Measurements from ENCODE around the gene RBMS3. TPM values are rescaled to one million over a fixed set of nuclear protein-coding genes. Genes with fewer than 3 reads are reported as not detected.

The RBMS3 gene
- total RNA-seq, 3 donors from 2014 or later, result 48.4 to 117 (median 103) TPM

DNA sequence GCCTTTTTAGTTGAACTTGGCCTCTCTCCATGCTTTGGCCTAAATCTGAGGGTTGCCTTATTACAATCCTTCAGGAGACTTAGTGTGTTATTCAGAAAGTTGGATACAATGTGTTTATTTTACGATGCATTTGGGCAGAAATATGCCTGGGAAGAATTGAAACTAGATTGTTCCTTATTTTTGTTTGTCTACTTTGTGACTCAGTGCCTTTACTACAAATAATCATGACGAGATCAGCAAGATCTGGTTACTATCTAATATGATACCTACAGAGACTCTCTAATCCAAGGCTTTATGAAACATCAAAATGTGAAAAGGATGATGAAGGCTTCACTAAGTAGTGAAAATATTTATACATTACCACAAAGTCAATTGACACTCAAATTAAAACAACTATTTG is 82.2 kb downstream of the RBMS3 start:
- H3K27me3 ChIP-seq, result no peaks in the 10 kb centered on the region
- intact Hi-C loops (cut with DNase I; ENCODE audit: low total_unique reads), result no loop called here
- H3K4me1 ChIP-seq, result no peaks in the 10 kb centered on the region
- no peak for DNase-seq (ENCODE audit: low spot score in 2 of 2)
- H3K4me3 ChIP-seq, result no peak overlapping the region
- no peak overlapping the region for H3K27ac ChIP-seq
- TF ChIP-seq, protein P1, sequence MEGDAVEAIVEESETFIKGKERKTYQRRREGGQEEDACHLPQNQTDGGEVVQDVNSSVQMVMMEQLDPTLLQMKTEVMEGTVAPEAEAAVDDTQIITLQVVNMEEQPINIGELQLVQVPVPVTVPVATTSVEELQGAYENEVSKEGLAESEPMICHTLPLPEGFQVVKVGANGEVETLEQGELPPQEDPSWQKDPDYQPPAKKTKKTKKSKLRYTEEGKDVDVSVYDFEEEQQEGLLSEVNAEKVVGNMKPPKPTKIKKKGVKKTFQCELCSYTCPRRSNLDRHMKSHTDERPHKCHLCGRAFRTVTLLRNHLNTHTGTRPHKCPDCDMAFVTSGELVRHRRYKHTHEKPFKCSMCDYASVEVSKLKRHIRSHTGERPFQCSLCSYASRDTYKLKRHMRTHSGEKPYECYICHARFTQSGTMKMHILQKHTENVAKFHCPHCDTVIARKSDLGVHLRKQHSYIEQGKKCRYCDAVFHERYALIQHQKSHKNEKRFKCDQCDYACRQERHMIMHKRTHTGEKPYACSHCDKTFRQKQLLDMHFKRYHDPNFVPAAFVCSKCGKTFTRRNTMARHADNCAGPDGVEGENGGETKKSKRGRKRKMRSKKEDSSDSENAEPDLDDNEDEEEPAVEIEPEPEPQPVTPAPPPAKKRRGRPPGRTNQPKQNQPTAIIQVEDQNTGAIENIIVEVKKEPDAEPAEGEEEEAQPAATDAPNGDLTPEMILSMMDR (IDR thresholded peaks at IDR 0.05), result no peak
- TF ChIP-seq POLR2AphosphoS5 (IDR thresholded peaks at IDR 0.05), result no peak
- no peak for TF ChIP-seq POLR2A (IDR thresholded peaks at IDR 0.05)
- H3K9me3 ChIP-seq, result no peaks in the 10 kb centered on the region
- no peaks in the 10 kb centered on the region for H3K36me3 ChIP-seq

DNA sequence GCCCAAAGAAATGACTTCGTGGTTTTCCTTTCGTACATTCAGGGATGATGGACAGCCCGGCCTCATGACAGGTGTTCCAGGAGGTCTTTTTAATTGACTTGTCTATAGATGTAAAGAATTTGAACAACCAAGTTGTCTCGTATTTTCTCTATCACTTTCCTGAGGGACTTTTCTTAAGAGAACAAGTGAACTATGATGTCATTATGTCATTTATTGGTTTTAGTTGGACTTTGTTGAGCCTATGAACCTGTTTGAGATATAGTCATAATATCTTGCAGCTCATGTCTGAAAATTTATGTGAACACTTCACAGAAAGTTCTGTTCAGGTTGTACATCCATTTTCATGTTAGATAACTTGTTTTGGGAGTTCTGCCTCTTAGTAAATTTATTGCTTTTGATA is 89.2 kb downstream of the RBMS3 start:
- Histone ChIP-seq H3K27me3 (no peaks in the 10 kb centered on the region), H3K27ac (no peak overlapping the region), H3K4me1 (no peaks in the 10 kb centered on the region), H3K9me3 (no peaks in the 10 kb centered on the region), H3K36me3 (no peaks in the 10 kb centered on the region), H3K4me3 (no peak overlapping the region)
- DNase-seq (ENCODE audit: low spot score in 2 of 2), result no peak
- intact Hi-C loops (cut with DNase I; ENCODE audit: low total_unique reads), result no loop called here
- no peak for TF ChIP-seq POLR2AphosphoS5 (IDR thresholded peaks at IDR 0.05)
- TF ChIP-seq, protein P1 (IDR thresholded peaks at IDR 0.05), result no peak
- TF ChIP-seq POLR2A (IDR thresholded peaks at IDR 0.05), result no peak

- Histone ChIP-seq H3K4me3 (no peak overlapping the region), H3K27ac (no peak overlapping the region), H3K36me3 (no peaks in the 10 kb centered on the region), H3K4me1 (no peaks in the 10 kb centered on the region), H3K9me3 (no peaks in the 10 kb centered on the region), H3K27me3 (no peaks in the 10 kb centered on the region)
- intact Hi-C loops (cut with DNase I; ENCODE audit: low total_unique reads), result no loop called here
- DNase-seq (ENCODE audit: low spot score in 2 of 2), result no peak
- no peak for TF ChIP-seq POLR2A (IDR thresholded peaks at IDR 0.05)
- TF ChIP-seq, protein P1 (IDR thresholded peaks at IDR 0.05), result no peak
Measured at GRCh38 chr3:29370476-29371420, 89.9 kb downstream of the RBMS3 start.

DNA sequence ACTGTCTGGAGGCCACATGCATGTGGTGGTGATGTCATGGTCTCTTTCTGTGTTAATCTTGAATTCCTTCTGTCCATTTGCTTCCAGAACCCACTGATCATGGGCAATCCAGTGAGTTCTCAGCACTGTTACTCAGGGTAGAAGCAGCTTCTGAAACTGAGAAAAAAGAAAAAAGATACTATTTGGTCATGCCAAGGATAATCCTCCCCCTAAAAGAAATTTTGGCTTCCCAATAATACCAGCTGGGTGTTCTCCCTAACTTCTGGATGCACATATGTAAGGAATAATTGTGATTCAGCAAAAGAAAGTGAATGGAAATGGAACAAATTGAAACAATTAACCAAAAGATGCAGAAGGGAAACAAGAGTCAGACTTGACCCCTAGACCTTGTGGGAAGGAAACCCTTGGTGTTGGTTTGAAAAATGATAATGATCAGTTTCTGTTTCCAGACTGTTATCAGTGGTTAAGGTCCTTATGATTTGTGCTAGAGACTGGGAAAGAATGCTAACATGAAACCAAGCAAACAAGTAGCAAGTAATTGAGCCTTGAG is 92.3 kb downstream of the RBMS3 start:
- Histone ChIP-seq H3K27me3 (no peaks in the 10 kb centered on the region), H3K36me3 (no peaks in the 10 kb centered on the region), H3K9me3 (no peaks in the 10 kb centered on the region), H3K27ac (no peak overlapping the region), H3K4me1 (no peaks in the 10 kb centered on the region), H3K4me3 (no peak overlapping the region)
- DNase-seq (ENCODE audit: low spot score in 2 of 2), result no peak
- TF ChIP-seq, protein P1 (IDR thresholded peaks at IDR 0.05), result no peak
- no peak for TF ChIP-seq POLR2A (IDR thresholded peaks at IDR 0.05)
- no peak for TF ChIP-seq POLR2AphosphoS5 (IDR thresholded peaks at IDR 0.05)
- intact Hi-C loops (cut with DNase I; ENCODE audit: low total_unique reads), result no loop called here

- H3K27ac ChIP-seq, result no peak overlapping the region
- no peaks in the 10 kb centered on the region for H3K36me3 ChIP-seq
- intact Hi-C loops (cut with DNase I; ENCODE audit: low total_unique reads), result no loop called here
- no peak overlapping the region for H3K4me3 ChIP-seq
- no peaks in the 10 kb centered on the region for H3K4me1 ChIP-seq
- no peaks in the 10 kb centered on the region for H3K27me3 ChIP-seq
- DNase-seq (ENCODE audit: low spot score in 2 of 2), result no peak
- no peaks in the 10 kb centered on the region for H3K9me3 ChIP-seq
- TF ChIP-seq POLR2A (IDR thresholded peaks at IDR 0.05), result no peak
- TF ChIP-seq, protein P1 (IDR thresholded peaks at IDR 0.05), result no peak
- no peak for TF ChIP-seq POLR2AphosphoS5 (IDR thresholded peaks at IDR 0.05)
Measured at GRCh38 chr3:29374226-29374625, 93.4 kb downstream of the RBMS3 start.
